H9 (cell line): ENCODE data around the gene SIX2. TPM values are rescaled to one million over a fixed set of nuclear protein-coding genes. Genes with fewer than 3 reads are reported as not detected.

Experiments used
- DNase-seq: peaks from one replicate; pipeline ENCODE4 v3.0.0-alpha.2; 2017
- H2AFZ ChIP-seq: one replicate; pipeline ENCODE4 v1.6.1; 2013; ENCODE audit warnings: mild to moderate bottlenecking, low read length, control low read depth, moderate library complexity
- H2AK5ac ChIP-seq: 2 replicates; pipeline ENCODE4 v1.6.1; 2013; ENCODE audit warnings: low read length, control low read depth, mixed read lengths; ENCODE audit not compliant: insufficient read length
- H2BK120ac ChIP-seq: one replicate; pipeline ENCODE4 v1.6.1; 2013; ENCODE audit warnings: low read depth, mild to moderate bottlenecking, low read length, control low read depth, inconsistent platforms; ENCODE audit not compliant: poor library complexity, severe bottlenecking
- H2BK12ac ChIP-seq: 2 replicates; pipeline ENCODE4 v1.6.1; 2013; ENCODE audit warnings: low read length, control low read depth, mixed read lengths, low read depth; ENCODE audit not compliant: insufficient read length
- H2BK15ac ChIP-seq: 2 replicates; pipeline ENCODE4 v1.6.1; 2013; ENCODE audit warnings: low read depth, low read length, control low read depth
- H2BK20ac ChIP-seq: one replicate; pipeline ENCODE4 v1.6.1; 2013; ENCODE audit warnings: low read depth, mild to moderate bottlenecking, low read length, control low read depth, inconsistent platforms; ENCODE audit not compliant: poor library complexity, severe bottlenecking
- H2BK5ac ChIP-seq: 2 replicates; pipeline ENCODE4 v1.6.1; 2013; ENCODE audit warnings: low read length, control low read depth, mixed read lengths; ENCODE audit not compliant: insufficient read length
- H3K14ac ChIP-seq: 2 replicates; pipeline ENCODE4 v1.6.1; 2013; ENCODE audit warnings: low read length, control low read depth; ENCODE audit not compliant: insufficient read depth
- H3K18ac ChIP-seq: 2 replicates; pipeline ENCODE4 v1.6.1; 2013; ENCODE audit warnings: low read depth, mild to moderate bottlenecking, mixed read lengths, low read length, control low read depth; ENCODE audit not compliant: insufficient read length
- H3K23ac ChIP-seq: 2 replicates; pipeline ENCODE4 v1.6.1; 2013; ENCODE audit warnings: low read length, control low read depth, mixed read lengths, low read depth; ENCODE audit not compliant: insufficient read length
- H3K23me2 ChIP-seq: 2 replicates; pipeline ENCODE4 v1.6.1; 2013; ENCODE audit warnings: low read depth, mild to moderate bottlenecking, mixed read lengths, low read length, control low read depth; ENCODE audit not compliant: insufficient read length, poor library complexity, severe bottlenecking
- H3K27ac ChIP-seq: 2 replicates; pipeline ENCODE4 v1.5.1; 2013; ENCODE audit warnings: low read length, control low read depth, mixed read lengths, low read depth; ENCODE audit not compliant: insufficient read length
- H3K27me3 ChIP-seq: 2 replicates; pipeline ENCODE4 v1.6.1; 2013; ENCODE audit warnings: low read length, control low read depth, inconsistent platforms; ENCODE audit not compliant: insufficient read depth
- H3K4ac ChIP-seq: 2 replicates; pipeline ENCODE4 v1.6.1; 2013; ENCODE audit warnings: low read depth, mild to moderate bottlenecking, control low read depth, inconsistent platforms, low read length, moderate library complexity
- H3K4me1 ChIP-seq: 2 replicates; pipeline ENCODE4 v1.6.1; 2013; ENCODE audit warnings: low read length, control low read depth, inconsistent platforms; ENCODE audit not compliant: insufficient read depth
- H3K4me2 ChIP-seq: 2 replicates; pipeline ENCODE4 v1.6.1; 2013; ENCODE audit warnings: low read length, control low read depth, mixed read lengths; ENCODE audit not compliant: insufficient read length, insufficient read depth
- H3K56ac ChIP-seq: 2 replicates; pipeline ENCODE4 v1.6.1; 2013; ENCODE audit warnings: low read depth, mild to moderate bottlenecking, mixed read lengths, low read length, control low read depth; ENCODE audit not compliant: insufficient read length
- H3K79me1 ChIP-seq: 2 replicates; pipeline ENCODE4 v1.6.1; 2013; ENCODE audit warnings: low read depth, mild to moderate bottlenecking, moderate library complexity, low read length, control low read depth, inconsistent platforms; ENCODE audit not compliant: insufficient read depth, poor library complexity, severe bottlenecking
- H3K79me2 ChIP-seq: 2 replicates; pipeline ENCODE4 v1.6.1; 2013; ENCODE audit warnings: low read length, control low read depth, inconsistent platforms; ENCODE audit not compliant: insufficient read depth
- H3K9ac ChIP-seq: 2 replicates; pipeline ENCODE4 v1.6.1; 2013; ENCODE audit warnings: low read length, control low read depth, mixed read lengths; ENCODE audit not compliant: insufficient read length; ENCODE audit errors: extremely low read depth
- H3K9me3 ChIP-seq: one replicate; pipeline ENCODE4 v1.6.1; 2013; ENCODE audit warnings: low read depth, low read length, inconsistent platforms; ENCODE audit not compliant: control insufficient read depth
- H3T11ph ChIP-seq: one replicate; pipeline ENCODE4 v1.6.1; 2013; ENCODE audit warnings: mild to moderate bottlenecking, low read length, control low read depth, inconsistent platforms
- H4K20me1 ChIP-seq: one replicate; pipeline ENCODE4 v1.6.1; 2013; ENCODE audit not compliant: control insufficient read depth, insufficient read length, insufficient read depth
- H4K5ac ChIP-seq: 2 replicates; pipeline ENCODE4 v1.6.1; 2013; ENCODE audit warnings: low read depth, mild to moderate bottlenecking, mixed read lengths, low read length, control low read depth; ENCODE audit not compliant: insufficient read length
- H4K8ac ChIP-seq: replicated peaks from 2 replicates; pipeline ENCODE4 v1.6.1; 2013; ENCODE audit warnings: low read length, control low read depth, mixed read lengths, low read depth; ENCODE audit not compliant: insufficient read length
- H4K91ac ChIP-seq: 2 replicates; pipeline ENCODE4 v1.6.1; 2013; ENCODE audit warnings: low read depth, mild to moderate bottlenecking, moderate library complexity, mixed read lengths, low read length, control low read depth; ENCODE audit not compliant: insufficient read length
- H3K27ac Mint-ChIP-seq, 3 experiments: 2 replicates in 2 of 3; 3 replicates in 1 of 3; pipeline ENCODE4 v1.8.0; 2020 to 2021; ENCODE audit warnings: mixed read lengths in 3 of 3, mild to moderate bottlenecking in 1 of 3, moderate library complexity in 1 of 3
- H3K27me3 Mint-ChIP-seq: 2 replicates; pipeline ENCODE4 v1.8.0; 2021; ENCODE audit warnings: low read depth, mild to moderate bottlenecking, moderate library complexity, mixed read lengths
- H3K36me3 Mint-ChIP-seq, 3 experiments: 2 replicates in 2 of 3; 3 replicates in 1 of 3; pipeline ENCODE4 v1.8.0; 2020 to 2021; ENCODE audit warnings: low read depth in 3 of 3, mixed read lengths in 3 of 3; ENCODE audit not compliant: insufficient read depth in 1 of 3
- H3K4me1 Mint-ChIP-seq, 2 experiments: 2 replicates each; pipeline ENCODE4 v1.8.0; 2020; ENCODE audit warnings: mixed read lengths in 2 of 2
- H3K4me3 Mint-ChIP-seq, 2 experiments: 2 replicates in 1 of 2; 3 replicates in 1 of 2; pipeline ENCODE4 v1.8.0; 2020 to 2021; ENCODE audit warnings: mild to moderate bottlenecking in 2 of 2, mixed read lengths in 2 of 2, moderate library complexity in 1 of 2
- H3K9me3 Mint-ChIP-seq, 2 experiments: 2 replicates in 1 of 2; 3 replicates in 1 of 2; pipeline ENCODE4 v1.8.0; 2020; ENCODE audit warnings: mild to moderate bottlenecking in 2 of 2, mixed read lengths in 2 of 2, moderate library complexity in 1 of 2
- CTCF ChIP-seq: fragments of 200-600 bp; sonication (generic); conservative IDR thresholded peaks from 3 replicates; pipeline ENCODE4 v1.8.0; 2021; ENCODE audit warnings: antibody characterized with exemption, mild to moderate bottlenecking
- WGBS: extraction: QIAGEN DNeasy Blood & Tissue Kit; methylation state at CpG from one replicate; pipeline ENCODE4 v1.1.7; 2013; ENCODE audit warnings: missing lambda C conversion rate, low lambda C conversion rate, mixed read lengths; ENCODE audit not compliant: insufficient read length; ENCODE audit errors: extremely low coverage; 5-methylcytosine and 5-hydroxymethylcytosine counted together
- total RNA-seq: library from RNA; stranded (reverse); gene quantifications from 2 replicates; pipeline ENCODE4 v1.2.1, GENCODE V29; 2021

The SIX2 gene
- total RNA-seq, 1 experiment from 2014 or later: not detected

DNA sequence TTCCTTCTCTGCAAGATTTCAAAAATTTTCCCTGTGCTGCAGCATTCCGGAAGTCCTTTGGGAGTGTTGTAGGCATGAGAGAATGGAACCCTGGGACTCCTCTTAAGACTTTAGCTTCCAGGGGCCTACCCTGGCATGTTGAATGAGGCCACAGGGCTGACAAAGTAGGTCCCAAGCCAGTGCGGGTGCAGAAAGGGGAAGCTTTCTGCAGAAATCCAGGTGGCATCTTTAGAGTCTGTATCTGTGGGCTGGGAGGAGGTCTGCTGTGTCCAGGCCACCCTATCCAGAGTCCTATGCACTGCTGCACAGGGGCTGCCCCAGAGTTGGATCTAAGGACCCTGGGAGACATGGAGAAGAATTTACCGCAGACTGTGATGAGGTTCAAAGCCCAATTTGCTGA, 1.9 kb upstream of the SIX2 start:
- Mint-ChIP-seq H3K27ac (no peak overlapping the region), H3K4me3 (peak overlapping the region; percentile 57 to 83; a peak in 3 of 5 replicates), H3K9me3 (no peaks in the 10 kb centered on the region; a peak in 2 of 5 replicates), H3K4me1 (peaks cover 12 to 51% of the 10 kb centered on the region in 2 experiments), H3K27me3 (peaks cover 93% of the 10 kb centered on the region), H3K36me3 (peaks cover 0 to 1% (median 0%) of the 10 kb centered on the region in 3 experiments; a peak in 3 of 7 replicates)
- Histone ChIP-seq H3K4me2 (no peak overlapping the region), H2AK5ac (no peak overlapping the region), H3K18ac (no peak overlapping the region), H4K8ac (no peak overlapping the region), H3K14ac (no peak overlapping the region), H3K27me3 (peaks cover 62% of the 10 kb centered on the region), H3K4me1 (no peaks in the 10 kb centered on the region), H3K79me1 (no peaks in the 10 kb centered on the region), H3K9ac (no peak overlapping the region), H3K56ac (no peak overlapping the region), H2AFZ (no peak overlapping the region), H3K9me3 (no peaks in the 10 kb centered on the region), H2BK120ac (no peak overlapping the region), H3T11ph (no peak overlapping the region), H3K4ac (no peak overlapping the region), H3K23ac (no peak overlapping the region), H2BK12ac (no peak overlapping the region), H4K5ac (no peak overlapping the region), H4K91ac (no peak overlapping the region), H3K79me2 (no peaks in the 10 kb centered on the region), H3K27ac (no peak overlapping the region), H4K20me1 (no peaks in the 10 kb centered on the region), H2BK15ac (no peak overlapping the region), H2BK20ac (no peak overlapping the region), H2BK5ac (no peak overlapping the region), H3K23me2 (peaks cover 25% of the 10 kb centered on the region)
- WGBS: no CpG with 5 or more reads among the region's 3 CpGs
- DNase-seq: no peak
- no peak for TF ChIP-seq CTCF
